ENCODE measurements around the gene ARL1. TPM values are rescaled to one million over a fixed set of nuclear protein-coding genes. Genes with fewer than 3 reads are reported as not detected.

Gene ARL1
- total RNA-seq, 1 donor from 2014 or later: 77.5 TPM

DNA sequence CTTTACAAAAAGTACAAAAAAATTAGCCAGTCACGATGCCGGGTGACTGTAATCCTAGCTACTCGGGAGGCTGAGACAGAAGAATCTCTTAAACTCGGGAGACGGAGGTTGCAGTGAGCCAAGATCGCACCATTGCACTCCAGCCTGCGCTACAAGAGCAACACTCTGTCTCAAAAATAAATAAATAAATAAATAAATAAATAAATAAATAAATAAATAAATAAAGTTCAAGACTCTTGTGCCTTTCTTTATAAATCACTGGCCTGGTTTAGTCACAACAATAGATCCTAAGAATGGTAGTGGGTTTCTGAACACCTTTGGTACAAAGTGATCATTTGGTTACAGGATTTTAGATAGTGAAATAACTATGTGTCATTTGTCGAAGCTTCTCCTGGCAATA is 46.1 kb downstream of the ARL1 start:
- intact Hi-C loops (cut with DNase I): no loop called here
- DNase-seq (no peak), ATAC-seq (no peak)
- Histone ChIP-seq H3K9me3 (no peaks in the 10 kb centered on the region), H3K4me1 (no peaks in the 10 kb centered on the region), H3K36me3 (peaks cover 94% of the 10 kb centered on the region), H3K4me3 (no peak overlapping the region), H3K27ac (no peak overlapping the region), H3K27me3 (ENCODE audit: low read depth) (no peaks in the 10 kb centered on the region)
- TF ChIP-seq, protein P1, sequence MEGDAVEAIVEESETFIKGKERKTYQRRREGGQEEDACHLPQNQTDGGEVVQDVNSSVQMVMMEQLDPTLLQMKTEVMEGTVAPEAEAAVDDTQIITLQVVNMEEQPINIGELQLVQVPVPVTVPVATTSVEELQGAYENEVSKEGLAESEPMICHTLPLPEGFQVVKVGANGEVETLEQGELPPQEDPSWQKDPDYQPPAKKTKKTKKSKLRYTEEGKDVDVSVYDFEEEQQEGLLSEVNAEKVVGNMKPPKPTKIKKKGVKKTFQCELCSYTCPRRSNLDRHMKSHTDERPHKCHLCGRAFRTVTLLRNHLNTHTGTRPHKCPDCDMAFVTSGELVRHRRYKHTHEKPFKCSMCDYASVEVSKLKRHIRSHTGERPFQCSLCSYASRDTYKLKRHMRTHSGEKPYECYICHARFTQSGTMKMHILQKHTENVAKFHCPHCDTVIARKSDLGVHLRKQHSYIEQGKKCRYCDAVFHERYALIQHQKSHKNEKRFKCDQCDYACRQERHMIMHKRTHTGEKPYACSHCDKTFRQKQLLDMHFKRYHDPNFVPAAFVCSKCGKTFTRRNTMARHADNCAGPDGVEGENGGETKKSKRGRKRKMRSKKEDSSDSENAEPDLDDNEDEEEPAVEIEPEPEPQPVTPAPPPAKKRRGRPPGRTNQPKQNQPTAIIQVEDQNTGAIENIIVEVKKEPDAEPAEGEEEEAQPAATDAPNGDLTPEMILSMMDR (IDR thresholded peaks at IDR 0.05): no peak

- DNase-seq: no peak
- Histone ChIP-seq H3K27me3 (ENCODE audit: low read depth) (no peaks in the 10 kb centered on the region), H3K9me3 (no peaks in the 10 kb centered on the region), H3K36me3 (peaks cover 87% of the 10 kb centered on the region), H3K4me1 (no peaks in the 10 kb centered on the region), H3K4me3 (no peak overlapping the region), H3K27ac (no peak overlapping the region)
- intact Hi-C loops (cut with DNase I): no loop called here
- ATAC-seq: no peak
- TF ChIP-seq, protein P1 (IDR thresholded peaks at IDR 0.05): no peak
Measured at GRCh38 chr12:101356794-101357193, 50.8 kb downstream of the ARL1 start.

DNA sequence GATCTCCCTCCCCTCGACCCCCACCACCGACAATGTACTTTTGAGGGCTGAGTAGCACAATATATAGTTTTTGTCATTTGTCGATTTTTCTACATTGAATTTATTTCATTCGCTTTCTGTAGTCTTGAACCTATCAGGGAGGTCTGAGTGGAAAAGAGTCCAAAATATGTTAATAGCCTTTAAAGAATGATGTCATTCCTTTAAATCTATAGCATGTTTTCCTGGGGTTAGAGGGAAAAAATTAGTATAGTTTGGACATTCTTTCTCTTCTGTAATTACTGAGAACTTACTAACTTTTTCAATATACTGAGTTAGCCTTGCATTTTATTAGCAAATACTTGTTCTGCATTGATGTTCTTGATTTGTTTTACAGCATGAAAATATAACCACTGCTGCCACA is 55.9 kb downstream of the ARL1 start:
- ATAC-seq: no peak
- Histone ChIP-seq H3K27ac (no peak overlapping the region), H3K27me3 (ENCODE audit: low read depth) (no peaks in the 10 kb centered on the region), H3K9me3 (peaks cover 4% of the 10 kb centered on the region), H3K4me3 (no peak overlapping the region), H3K36me3 (peaks cover 86% of the 10 kb centered on the region), H3K4me1 (no peaks in the 10 kb centered on the region)
- intact Hi-C loops (cut with DNase I): no loop called here
- no peak for DNase-seq
- TF ChIP-seq, protein P1 (IDR thresholded peaks at IDR 0.05): no peak

DNA sequence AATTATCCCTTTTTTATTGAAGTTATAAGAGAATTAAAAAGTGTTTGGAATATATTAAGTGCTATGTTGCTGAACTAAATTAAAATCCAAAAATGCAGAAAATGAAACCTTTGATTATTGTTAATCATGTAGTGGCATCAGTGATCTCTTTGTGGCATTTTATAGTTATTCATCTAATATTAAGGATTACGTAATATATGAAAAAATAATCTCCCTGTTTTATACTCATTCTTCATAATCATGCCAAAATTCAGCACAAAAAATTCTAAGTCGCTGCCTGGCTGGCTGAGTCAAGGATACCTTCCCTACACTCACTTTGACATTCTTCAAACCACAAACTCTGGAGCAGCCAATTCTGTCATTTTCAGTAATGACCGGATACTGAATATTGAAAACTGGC is 63.7 kb downstream of the ARL1 start:
- DNase-seq (no peak), ATAC-seq (no peak)
- Histone ChIP-seq H3K9me3 (peaks cover 4% of the 10 kb centered on the region), H3K36me3 (peaks cover 99% of the 10 kb centered on the region), H3K27ac (no peak overlapping the region), H3K27me3 (ENCODE audit: low read depth) (no peaks in the 10 kb centered on the region), H3K4me3 (no peak overlapping the region), H3K4me1 (no peaks in the 10 kb centered on the region)
- intact Hi-C loops (cut with DNase I): no loop called here
- TF ChIP-seq, protein P1 (IDR thresholded peaks at IDR 0.05): no peak

Other genes starting within 250 kb of the ARL1 start
- 1.3 TPM for gene SLC5A8, start 197.5 kb downstream of the ARL1 start, total RNA-seq
- 16.1 TPM for gene UTP20, start 127.7 kb downstream of the ARL1 start, total RNA-seq
- gene SPIC, start 67.6 kb upstream of the ARL1 start, total RNA-seq: not detected
- gene MYBPC1, start 187.2 kb upstream of the ARL1 start, total RNA-seq: not detected